T-helper 17 cell (primary cell): Measurements from ENCODE around the gene AJAP1. TPM values are rescaled to one million over a fixed set of nuclear protein-coding genes. Genes with fewer than 3 reads are reported as not detected.
"Not testable (repeated sequence)": the region's sequence is repeated elsewhere in the genome, so short reads cannot be mapped to it uniquely, and the experiment has no call there.

Experiments
- ATAC-seq: fragments of 150-1000 bp; cut with Tn5 transposase; 2 replicates; pipeline ENCODE4 v1.10.0; 2021; ENCODE audit warnings: mild to moderate bottlenecking, moderate library complexity
- DNase-seq, 3 donors: peaks; one replicate each; pipeline versions ENCODE4 v3.0.0 to v3.0.0-alpha.2; 2020 to 2021
- H3K9me3 ChIP-seq: one replicate; pipeline ENCODE4 v1.7.0; 2013; ENCODE audit warnings: low read length, mild to moderate bottlenecking; ENCODE audit not compliant: control insufficient read depth, poor library complexity, severe bottlenecking
- H3K27ac Mint-ChIP-seq: one replicate; pipeline ENCODE4 v1.8.0; 2022; ENCODE audit warnings: mild to moderate bottlenecking, moderate library complexity, mixed read lengths
- H3K27me3 Mint-ChIP-seq: one replicate; pipeline ENCODE4 v1.8.0; 2022; ENCODE audit warnings: mixed read lengths
- H3K36me3 Mint-ChIP-seq: one replicate; pipeline ENCODE4 v1.8.0; 2022; ENCODE audit warnings: low read depth, mixed read lengths
- H3K4me1 Mint-ChIP-seq: one replicate; pipeline ENCODE4 v1.8.0; 2022; ENCODE audit warnings: mild to moderate bottlenecking, mixed read lengths
- H3K4me3 Mint-ChIP-seq: one replicate; pipeline ENCODE4 v1.8.0; 2022; ENCODE audit warnings: mild to moderate bottlenecking, moderate library complexity, mixed read lengths
- total RNA-seq, 4 donors: library from RNA in 2 of 4; stranded (reverse) in 2 of 4; gene quantifications; one replicate each; pipeline ENCODE4 v1.2.3 and lab custom pipeline; 2022 to 2026

AJAP1 gene
- total RNA-seq, 2 donors from 2014 or later: not detected

DNA sequence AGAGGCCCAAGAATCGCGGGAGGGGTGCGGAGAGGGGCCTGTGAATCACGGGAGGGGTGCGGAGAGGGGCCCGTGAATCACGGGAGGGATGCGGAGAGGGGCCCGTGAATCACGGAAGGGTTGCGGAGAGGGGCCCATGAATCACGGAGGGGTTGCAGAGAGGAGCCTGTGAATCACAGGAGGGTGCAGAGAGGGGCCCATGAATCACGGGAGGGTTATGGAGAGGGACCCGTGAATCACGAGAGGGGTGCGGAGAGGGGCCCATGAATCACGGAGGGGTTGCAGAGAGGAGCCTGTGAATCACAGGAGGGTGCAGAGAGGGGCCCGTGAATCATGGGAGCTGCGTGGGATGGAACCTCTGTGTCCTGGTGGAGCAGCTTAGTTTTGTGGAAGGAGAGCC lies 12.3 kb downstream of the AJAP1 start:
- ATAC-seq, H3K27ac Mint-ChIP-seq, H3K36me3 Mint-ChIP-seq, H3K4me3 Mint-ChIP-seq, H3K4me1 Mint-ChIP-seq, H3K9me3 ChIP-seq, DNase-seq: not testable (repeated sequence)
- H3K27me3 Mint-ChIP-seq: peaks cover 46% of the 10 kb centered on the region

DNA sequence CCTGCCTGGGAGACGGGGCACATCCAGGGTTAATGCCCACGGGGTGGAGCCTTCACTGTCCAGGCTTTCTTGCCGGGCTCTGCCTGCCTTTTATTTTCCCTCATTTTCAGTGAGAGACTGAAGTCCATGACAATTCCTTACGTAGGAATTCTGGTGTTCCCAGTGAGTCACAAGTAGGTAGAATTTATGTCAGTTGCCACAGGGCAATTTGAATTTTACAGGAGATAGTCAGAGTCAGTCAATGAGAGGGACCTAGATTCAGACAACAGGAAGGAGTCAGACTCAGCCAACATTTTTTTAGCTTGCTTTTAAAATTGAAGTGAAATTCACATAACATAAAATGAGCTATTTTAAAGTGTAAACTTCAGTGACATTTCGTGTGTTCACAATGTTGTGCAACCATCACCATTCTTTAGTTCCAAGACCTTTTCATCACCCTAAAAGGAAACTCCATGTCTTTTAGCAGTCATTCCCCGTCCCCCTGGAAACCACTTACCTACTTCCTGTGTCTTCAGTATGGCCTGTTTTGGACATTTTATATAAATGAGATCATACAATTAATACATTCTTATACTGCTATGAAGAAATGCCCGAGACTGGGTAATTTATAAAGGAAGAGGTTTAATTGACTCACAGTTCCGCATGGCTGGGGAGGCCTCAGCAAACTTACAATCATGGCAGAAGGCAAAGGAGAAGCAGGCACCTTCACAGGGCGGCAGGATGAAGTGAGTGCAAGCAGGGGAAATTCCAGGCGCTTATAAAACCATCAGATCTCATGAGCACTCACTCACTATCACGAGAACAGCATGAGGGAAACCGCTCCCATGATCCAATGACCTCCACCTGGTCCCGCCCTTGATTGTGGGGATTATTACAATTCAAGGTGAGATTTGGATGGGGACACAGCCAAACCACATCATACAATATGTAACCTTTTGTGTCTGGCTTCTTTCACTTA lies 14.6 kb downstream of the AJAP1 start:
- DNase-seq: no peak
- Mint-ChIP-seq H3K4me1 (peaks cover 4% of the 10 kb centered on the region), H3K4me3 (no peak overlapping the region), H3K36me3 (peaks cover 3% of the 10 kb centered on the region), H3K27me3 (peaks cover 42% of the 10 kb centered on the region), H3K27ac (no peak overlapping the region)
- no peaks in the 10 kb centered on the region for H3K9me3 ChIP-seq
- ATAC-seq: no peak

DNA sequence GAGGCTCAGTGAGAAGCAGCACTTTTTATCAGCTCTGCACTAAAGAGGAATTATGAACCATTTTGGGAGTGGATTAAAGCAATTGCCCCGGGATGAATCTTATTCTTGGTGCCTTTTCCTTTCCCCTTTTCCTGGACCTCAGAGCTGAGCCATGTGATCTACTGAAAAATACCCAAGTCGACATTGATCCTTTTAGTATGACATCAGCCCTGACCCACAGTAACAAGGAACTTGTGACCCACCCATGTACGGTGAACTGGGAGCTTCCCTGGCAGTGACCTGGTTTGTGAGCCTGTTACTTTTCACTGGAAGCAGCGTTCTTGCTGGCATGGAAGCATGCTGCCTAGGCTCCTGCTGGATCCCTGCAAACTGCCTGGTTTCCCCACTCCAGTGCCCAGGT lies 15.9 kb downstream of the AJAP1 start:
- DNase-seq (no peak), ATAC-seq (no peak)
- H3K9me3 ChIP-seq: no peaks in the 10 kb centered on the region
- Mint-ChIP-seq H3K27ac (no peak overlapping the region), H3K27me3 (peaks cover 47% of the 10 kb centered on the region), H3K36me3 (peaks cover 3% of the 10 kb centered on the region), H3K4me3 (no peak overlapping the region), H3K4me1 (peaks cover 4% of the 10 kb centered on the region)

DNA sequence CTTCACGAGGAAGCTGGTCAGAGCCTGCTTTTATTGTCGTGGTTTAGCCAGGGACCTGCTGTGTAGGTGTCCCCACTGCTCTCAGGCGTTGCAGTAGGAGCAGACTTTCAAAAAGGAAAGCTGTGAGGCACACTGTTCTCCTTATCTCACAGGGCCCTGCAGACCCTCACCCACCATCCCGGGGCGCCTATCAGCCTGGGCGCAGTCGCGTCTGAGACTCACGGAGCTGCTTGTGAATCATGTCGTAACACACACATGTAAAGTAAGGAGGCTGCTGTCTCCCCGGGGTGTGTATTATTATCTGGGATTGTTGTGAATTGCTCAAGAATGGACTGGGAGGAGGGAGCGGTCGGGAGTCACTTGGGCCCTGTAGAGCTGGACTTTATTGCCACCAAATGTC lies 17.4 kb downstream of the AJAP1 start:
- H3K9me3 ChIP-seq: no peaks in the 10 kb centered on the region
- DNase-seq: no peak
- Mint-ChIP-seq H3K27ac (no peak overlapping the region), H3K36me3 (no peaks in the 10 kb centered on the region), H3K27me3 (peaks cover 50% of the 10 kb centered on the region), H3K4me3 (no peak overlapping the region), H3K4me1 (peaks cover 2% of the 10 kb centered on the region)
- no peak for ATAC-seq

DNA sequence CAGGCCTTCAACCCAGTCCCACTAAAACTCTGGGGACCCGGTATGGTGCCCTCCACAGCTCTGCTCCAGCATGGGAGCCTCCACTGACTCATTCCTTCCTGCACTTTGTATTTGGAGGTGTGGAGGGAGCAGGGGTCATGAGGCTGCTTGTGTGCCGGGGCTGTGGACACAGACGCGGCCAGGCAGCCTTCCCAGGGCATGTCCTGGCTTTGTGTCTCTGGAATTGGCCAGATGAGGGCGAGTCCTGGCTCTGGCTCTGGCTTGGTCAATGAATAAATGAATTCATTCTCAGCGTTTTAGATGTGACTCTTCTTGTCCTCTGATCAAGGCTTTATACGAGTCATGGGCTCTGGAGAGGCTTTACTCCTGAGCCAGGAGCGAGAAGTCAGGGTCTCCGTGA lies 19.1 kb downstream of the AJAP1 start:
- Mint-ChIP-seq H3K27ac (no peak overlapping the region), H3K4me3 (no peak overlapping the region), H3K36me3 (no peaks in the 10 kb centered on the region), H3K27me3 (peaks cover 52% of the 10 kb centered on the region), H3K4me1 (no peaks in the 10 kb centered on the region)
- no peaks in the 10 kb centered on the region for H3K9me3 ChIP-seq
- DNase-seq (no peak), ATAC-seq (no peak)

DNA sequence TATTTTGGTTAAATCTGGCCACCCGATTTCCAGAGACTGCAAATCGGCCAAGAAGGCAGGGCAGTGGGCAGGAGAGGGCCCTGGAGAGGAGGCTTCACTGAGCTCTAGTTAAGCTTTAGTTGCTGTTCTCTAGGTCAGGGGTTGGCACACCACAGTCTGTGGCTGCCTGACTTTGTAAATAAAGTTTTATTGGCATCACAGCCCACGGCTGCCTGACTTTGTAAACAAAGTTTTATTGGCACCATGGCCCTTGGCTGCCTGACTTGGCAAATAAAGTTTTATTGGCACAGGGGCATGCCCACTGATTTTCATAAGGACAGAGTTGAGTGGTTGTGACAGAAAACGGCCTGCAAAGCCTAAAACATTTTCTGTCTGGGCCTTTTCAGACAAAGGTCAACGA lies 19.7 kb downstream of the AJAP1 start:
- no peaks in the 10 kb centered on the region for H3K9me3 ChIP-seq
- ATAC-seq (no peak), DNase-seq (no peak)
- H3K4me3 Mint-ChIP-seq: no peak overlapping the region
- no peaks in the 10 kb centered on the region for H3K36me3 Mint-ChIP-seq
- H3K4me1 Mint-ChIP-seq: no peaks in the 10 kb centered on the region
- H3K27ac Mint-ChIP-seq: no peak overlapping the region
- H3K27me3 Mint-ChIP-seq: peaks cover 52% of the 10 kb centered on the region

DNA sequence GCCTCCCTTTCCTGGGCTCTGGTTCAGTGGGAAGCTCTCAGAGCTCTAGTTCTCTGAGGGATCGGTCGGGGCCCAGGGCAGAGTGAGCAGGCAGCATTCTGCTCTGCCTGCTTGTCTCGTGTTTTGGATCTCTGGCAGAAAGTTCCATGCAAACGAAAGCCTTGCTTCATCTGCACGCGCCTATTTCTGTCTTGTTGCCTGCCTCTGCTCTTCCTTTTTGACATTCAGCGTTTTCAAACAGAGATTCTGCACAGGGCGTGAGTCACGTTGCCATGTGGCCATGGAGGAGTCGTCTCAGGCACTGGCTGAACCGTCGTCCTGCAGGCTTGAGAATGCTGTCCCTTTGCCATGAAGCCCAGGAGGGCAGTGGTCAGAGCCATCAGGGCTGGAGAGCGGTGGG lies 20.3 kb downstream of the AJAP1 start:
- Mint-ChIP-seq H3K36me3 (no peaks in the 10 kb centered on the region), H3K4me3 (no peak overlapping the region), H3K27me3 (peaks cover 52% of the 10 kb centered on the region), H3K4me1 (no peaks in the 10 kb centered on the region), H3K27ac (no peak overlapping the region)
- no peaks in the 10 kb centered on the region for H3K9me3 ChIP-seq
- ATAC-seq (no peak), DNase-seq (no peak)

DNA sequence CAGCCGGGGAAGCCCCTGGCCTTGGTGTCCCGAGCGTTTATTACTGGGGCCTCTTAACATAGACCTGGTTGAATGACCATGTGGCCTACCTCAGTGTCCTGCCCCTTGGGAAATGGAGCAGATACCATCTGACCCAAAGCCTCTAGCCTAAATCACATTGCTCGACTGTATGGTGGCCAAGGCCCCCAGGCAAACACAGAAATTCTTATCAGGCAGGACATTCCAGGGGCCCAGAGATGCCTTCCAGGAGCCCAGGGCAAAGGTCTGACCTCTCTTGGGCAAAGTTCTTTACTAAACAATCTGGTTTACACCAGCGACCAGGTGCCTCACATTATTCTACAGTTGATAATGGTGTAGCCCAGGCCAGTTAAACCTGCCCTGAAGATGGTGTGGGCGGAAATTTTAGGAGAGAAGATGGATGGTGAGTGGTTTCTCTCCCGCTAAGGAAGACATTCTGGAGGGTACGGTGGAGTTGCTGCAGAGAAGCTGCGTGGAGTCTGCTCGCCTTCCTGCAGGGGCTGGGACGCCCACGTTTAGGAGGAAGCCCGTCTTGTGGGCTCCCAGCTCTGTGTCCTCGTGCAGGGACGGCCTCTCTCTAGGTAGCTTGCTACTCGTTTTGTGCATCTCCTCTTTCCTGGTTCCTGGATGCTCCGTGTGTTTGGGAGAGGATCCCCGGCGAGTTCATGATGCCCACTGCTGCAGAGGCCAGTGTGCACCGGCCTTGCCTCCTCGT lies 21.2 kb downstream of the AJAP1 start:
- Mint-ChIP-seq H3K4me1 (no peaks in the 10 kb centered on the region), H3K36me3 (no peaks in the 10 kb centered on the region), H3K4me3 (no peak overlapping the region), H3K27ac (no peak overlapping the region), H3K27me3 (peaks cover 44% of the 10 kb centered on the region)
- DNase-seq (no peak), ATAC-seq (no peak)
- H3K9me3 ChIP-seq: no peaks in the 10 kb centered on the region

DNA sequence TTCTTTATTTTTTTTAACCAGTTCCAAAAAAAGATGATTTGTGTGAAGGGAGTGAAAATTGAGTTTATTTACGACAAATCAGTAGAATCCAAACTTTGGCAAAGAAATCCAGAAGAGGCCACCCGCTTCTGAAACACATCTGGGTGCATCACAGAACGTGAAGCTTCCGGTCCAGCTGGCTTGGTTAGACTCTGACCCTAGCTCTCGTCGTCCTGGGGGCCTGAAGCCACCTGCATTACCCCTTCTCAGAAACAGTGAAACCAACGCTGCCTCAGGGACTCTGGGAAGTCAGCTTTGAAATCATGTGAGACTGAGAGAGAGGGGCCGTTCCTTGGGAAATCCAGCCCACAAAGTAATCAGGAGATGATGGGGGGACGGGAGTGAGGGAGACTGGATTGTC lies 21.8 kb downstream of the AJAP1 start:
- DNase-seq: no peak
- ATAC-seq: no peak
- H3K4me3 Mint-ChIP-seq: no peak overlapping the region
- H3K4me1 Mint-ChIP-seq: no peaks in the 10 kb centered on the region
- H3K27me3 Mint-ChIP-seq: peaks cover 39% of the 10 kb centered on the region
- no peak overlapping the region for H3K27ac Mint-ChIP-seq
- H3K36me3 Mint-ChIP-seq: no peaks in the 10 kb centered on the region
- H3K9me3 ChIP-seq: no peaks in the 10 kb centered on the region

DNA sequence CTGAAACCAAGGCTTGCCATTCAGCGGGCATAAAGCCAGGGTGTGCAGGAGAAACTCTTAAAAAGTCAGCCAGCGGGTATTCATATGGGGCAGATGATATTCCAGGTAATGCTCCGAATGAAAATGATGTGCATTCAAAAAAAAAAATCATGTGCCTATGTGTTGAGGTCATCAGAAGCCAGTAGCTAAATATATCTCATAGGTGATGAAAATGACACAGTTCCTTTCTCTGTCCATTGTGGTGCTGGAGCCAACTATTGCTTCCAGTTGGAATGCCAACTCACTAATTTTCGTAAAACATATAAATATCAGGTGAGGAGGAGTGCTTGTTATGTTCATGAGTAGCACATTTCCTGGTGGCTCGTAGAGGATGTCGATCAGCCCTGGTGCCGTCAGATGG lies 23.2 kb downstream of the AJAP1 start:
- H3K27ac Mint-ChIP-seq: no peak overlapping the region
- ATAC-seq (no peak), DNase-seq (no peak)
- H3K36me3 Mint-ChIP-seq: no peaks in the 10 kb centered on the region
- H3K27me3 Mint-ChIP-seq: peaks cover 27% of the 10 kb centered on the region
- H3K4me3 Mint-ChIP-seq: no peak overlapping the region
- H3K9me3 ChIP-seq: no peaks in the 10 kb centered on the region
- no peaks in the 10 kb centered on the region for H3K4me1 Mint-ChIP-seq

DNA sequence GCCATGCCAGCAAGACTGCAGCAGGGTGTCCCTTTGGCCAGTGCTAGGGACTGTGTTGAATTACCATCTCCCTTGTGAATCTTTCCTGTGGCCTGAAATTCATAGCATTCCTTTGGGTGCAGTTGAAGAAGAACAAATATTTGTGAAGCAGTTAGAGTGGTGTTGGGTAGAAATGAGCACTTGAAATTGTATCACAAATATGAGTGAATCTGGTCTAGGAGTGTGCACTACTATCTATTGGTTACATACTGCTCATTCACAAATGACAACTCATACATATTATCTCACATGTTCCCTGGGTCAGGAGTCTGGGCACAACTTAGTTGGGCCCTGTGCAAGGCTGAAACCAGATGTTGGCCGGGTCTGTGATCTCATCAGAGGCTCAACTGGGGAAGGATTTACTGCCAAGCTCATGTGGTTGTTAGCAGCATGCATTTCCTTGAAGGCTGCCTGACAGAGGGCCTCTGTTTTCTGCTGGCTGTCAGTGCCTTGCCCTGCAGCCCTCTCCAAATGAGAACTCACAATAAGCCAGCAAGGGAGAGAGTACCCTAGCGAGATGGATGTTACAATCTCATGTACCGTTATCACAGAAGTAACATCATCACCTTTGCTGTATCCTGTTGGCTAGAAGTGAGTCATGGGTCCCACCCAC lies 23.8 kb downstream of the AJAP1 start:
- H3K9me3 ChIP-seq: no peaks in the 10 kb centered on the region
- no peak overlapping the region for H3K4me3 Mint-ChIP-seq
- H3K27me3 Mint-ChIP-seq: peaks cover 26% of the 10 kb centered on the region
- ATAC-seq (no peak), DNase-seq (no peak)
- H3K27ac Mint-ChIP-seq: no peak overlapping the region
- H3K4me1 Mint-ChIP-seq: no peaks in the 10 kb centered on the region
- H3K36me3 Mint-ChIP-seq: no peaks in the 10 kb centered on the region

DNA sequence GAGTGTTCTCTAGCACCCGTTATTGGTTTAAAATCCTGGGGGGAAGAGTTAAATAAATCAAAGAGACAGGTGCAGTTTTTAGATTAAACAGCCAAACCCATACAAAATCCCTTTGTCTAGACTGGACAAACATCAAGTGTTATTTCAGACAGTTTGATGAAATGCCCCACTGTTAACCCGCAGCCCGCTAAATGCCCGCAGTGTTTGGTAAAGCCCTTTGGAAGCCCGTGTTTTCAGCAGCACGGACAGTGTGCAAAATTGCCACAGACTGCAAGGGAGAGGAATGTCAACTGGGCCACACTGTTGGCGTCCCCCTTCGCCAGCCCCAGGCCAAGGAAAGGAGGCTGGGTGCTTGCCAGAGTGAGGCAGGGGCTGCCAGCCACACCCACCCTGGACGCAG lies 26.6 kb downstream of the AJAP1 start:
- Mint-ChIP-seq H3K27me3 (peaks cover 11% of the 10 kb centered on the region), H3K27ac (no peak overlapping the region), H3K4me3 (no peak overlapping the region), H3K36me3 (no peaks in the 10 kb centered on the region), H3K4me1 (no peaks in the 10 kb centered on the region)
- no peaks in the 10 kb centered on the region for H3K9me3 ChIP-seq
- DNase-seq (no peak), ATAC-seq (no peak)

DNA sequence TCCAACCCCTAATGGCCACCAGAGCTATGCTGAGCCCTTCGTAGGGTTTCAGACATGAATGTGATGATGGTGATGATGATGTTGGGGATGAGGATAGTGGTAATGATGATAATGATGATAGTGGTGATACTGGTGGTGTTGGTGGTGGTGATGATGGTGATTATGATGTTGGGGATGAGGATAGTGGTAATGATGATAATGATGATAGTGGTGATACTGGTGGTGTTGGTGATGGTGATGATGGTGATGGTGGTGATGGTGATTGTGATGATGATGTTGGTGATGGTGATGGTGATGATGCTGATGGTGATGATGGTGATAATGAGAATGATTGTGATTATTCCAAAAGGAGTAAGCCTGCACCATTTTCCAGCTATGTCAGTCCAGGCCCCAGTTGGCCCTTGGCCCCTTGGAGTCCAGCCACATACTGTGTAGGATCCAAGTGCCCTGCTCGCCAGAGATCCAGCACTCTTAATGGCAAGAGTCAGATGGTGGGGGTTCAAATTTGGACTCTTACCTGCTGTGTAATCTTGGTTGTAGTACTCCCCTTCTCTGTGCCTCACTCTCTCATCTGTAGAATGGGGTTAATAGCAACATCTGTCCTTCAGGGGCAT lies 28.3 kb downstream of the AJAP1 start:
- no peak for ATAC-seq
- no peak for DNase-seq
- no peaks in the 10 kb centered on the region for H3K9me3 ChIP-seq
- H3K27me3 Mint-ChIP-seq: peaks cover 18% of the 10 kb centered on the region
- H3K4me3 Mint-ChIP-seq: no peak overlapping the region
- H3K4me1 Mint-ChIP-seq: no peaks in the 10 kb centered on the region
- no peaks in the 10 kb centered on the region for H3K36me3 Mint-ChIP-seq
- H3K27ac Mint-ChIP-seq: no peak overlapping the region
